HCT116 (cell line): ENCODE data around the gene BEX4.

Experiments
- CEBPB ChIP-seq: IDR thresholded peaks from 2 replicates; pipeline ENCODE4 v1.6.1; 2012; ENCODE audit warnings: low read depth
- CTCF ChIP-seq, 3 experiments: fragments of 200-600 bp in 1 of 3; sonication (generic) in 1 of 3; IDR thresholded peaks in 2 of 3; conservative IDR thresholded peaks in 1 of 3; 2 replicates each; pipeline ENCODE4 v1.5.1; 2012 to 2017; ENCODE audit warnings: low read depth in 2 of 3, low read length in 2 of 3, antibody characterized with exemption in 1 of 3, borderline replicate concordance in 1 of 3, control low read depth in 1 of 3, mild to moderate bottlenecking in 1 of 3, mixed read lengths in 1 of 3, mixed run types in 1 of 3, moderate library complexity in 1 of 3; ENCODE audit not compliant: insufficient read depth in 1 of 3
- EZH2 ChIP-seq: fragments of 200-600 bp; sonication (generic); IDR thresholded peaks from 2 replicates; pipeline ENCODE4 v1.6.1; 2017; ENCODE audit warnings: antibody characterized with exemption, mixed run types
- FOSL1 ChIP-seq: IDR thresholded peaks from 2 replicates; pipeline ENCODE4 v1.6.1; 2012; ENCODE audit warnings: low read depth
- JUND ChIP-seq: IDR thresholded peaks from 2 replicates; pipeline ENCODE4 v1.6.1; 2012
- POLR2A ChIP-seq: IDR thresholded peaks from 2 replicates; pipeline ENCODE4 v1.7.0; 2011; ENCODE audit warnings: borderline replicate concordance; ENCODE audit not compliant: insufficient read depth, insufficient read length; ENCODE audit errors: extremely low read depth
- TCF7L2 ChIP-seq: IDR thresholded peaks from 2 replicates; pipeline ENCODE4 v1.7.0; 2011; ENCODE audit warnings: borderline replicate concordance, inconsistent platforms; ENCODE audit not compliant: insufficient read depth, insufficient read length; ENCODE audit errors: extremely low read depth
- ZNF274 ChIP-seq: fragments of 200-500 bp; sonication (Bioruptor generic); IDR thresholded peaks from 2 replicates; pipeline ENCODE4 v1.6.1; 2014; ENCODE audit warnings: mild to moderate bottlenecking, low read depth, low read length, inconsistent platforms

GRCh38 chrX:103170216-103170615 is 44.7 kb upstream of the BEX4 start:
- no peak for TF ChIP-seq EZH2
- TF ChIP-seq CTCF (IDR thresholded peaks at IDR 0.05 in 2 of 3, conservative IDR thresholded peaks at IDR 0.05 in 1 of 3; ENCODE audit: borderline replicate concordance in 1 of 3, insufficient read depth in 1 of 3, low read depth in 2 of 3, low read length in 2 of 3), result no peak
- TF ChIP-seq TCF7L2, result no peak
- no peak for TF ChIP-seq CEBPB
- TF ChIP-seq FOSL1, result peak; percentile 18; the same call in 1 of the 2 replicates
- no peak for TF ChIP-seq POLR2A
- no peak for TF ChIP-seq ZNF274
- TF ChIP-seq JUND, result no peak; the same call in 1 of the 2 replicates
